EH (cell line): ENCODE data around the gene CDC20.

Experiments
- DNase-seq: peaks from one replicate; pipeline ENCODE4 v3.0.0-alpha.2; 2015; ENCODE audit warnings: low read depth

Gene CDC20

DNA sequence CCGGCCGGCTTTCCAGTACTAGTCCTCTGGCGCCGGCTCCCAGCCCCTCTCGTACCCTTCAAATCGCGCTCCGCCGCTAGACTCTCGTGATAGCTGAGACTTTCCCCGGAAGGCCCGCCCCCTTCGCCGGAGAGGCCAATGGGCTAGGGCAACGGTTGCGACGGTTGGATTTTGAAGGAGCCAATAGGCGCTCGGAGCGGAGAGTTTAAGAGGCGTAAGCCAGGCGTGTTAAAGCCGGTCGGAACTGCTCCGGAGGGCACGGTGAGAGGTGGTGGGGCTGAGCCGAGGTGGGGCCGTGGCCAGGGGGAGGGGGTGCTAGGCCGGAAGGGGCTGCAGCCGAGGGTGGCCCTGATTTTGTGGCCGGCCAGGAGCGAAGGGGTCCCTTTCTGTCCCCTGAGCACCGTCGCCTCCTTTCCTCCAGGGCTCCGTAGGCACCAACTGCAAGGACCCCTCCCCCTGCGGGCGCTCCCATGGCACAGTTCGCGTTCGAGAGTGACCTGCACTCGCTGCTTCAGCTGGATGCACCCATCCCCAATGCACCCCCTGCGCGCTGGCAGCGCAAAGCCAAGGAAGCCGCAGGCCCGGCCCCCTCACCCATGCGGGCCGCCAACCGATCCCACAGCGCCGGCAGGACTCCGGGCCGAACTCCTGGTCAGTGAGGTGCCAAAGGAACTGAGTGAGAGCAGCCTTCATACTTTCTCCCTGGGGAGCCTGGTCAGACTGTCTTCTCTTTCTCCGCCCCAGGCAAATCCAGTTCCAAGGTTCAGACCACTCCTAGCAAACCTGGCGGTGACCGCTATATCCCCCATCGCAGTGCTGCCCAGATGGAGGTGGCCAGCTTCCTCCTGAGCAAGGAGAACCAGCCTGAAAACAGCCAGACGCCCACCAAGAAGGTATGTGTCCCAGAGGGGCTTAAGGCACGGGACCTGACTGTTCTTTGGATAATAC is at the start of gene CDC20:
CDC20 (plus strand) TSS at position 236 of the 948 bp plus-strand sequence; CDS start at position 471, 235 bp downstream.
- DNase-seq: peak; percentile 97

GRCh38 chr1:43309405-43310025 is 49.3 kb upstream of the CDC20 start:
- DNase-seq: peak; percentile 32

DNA sequence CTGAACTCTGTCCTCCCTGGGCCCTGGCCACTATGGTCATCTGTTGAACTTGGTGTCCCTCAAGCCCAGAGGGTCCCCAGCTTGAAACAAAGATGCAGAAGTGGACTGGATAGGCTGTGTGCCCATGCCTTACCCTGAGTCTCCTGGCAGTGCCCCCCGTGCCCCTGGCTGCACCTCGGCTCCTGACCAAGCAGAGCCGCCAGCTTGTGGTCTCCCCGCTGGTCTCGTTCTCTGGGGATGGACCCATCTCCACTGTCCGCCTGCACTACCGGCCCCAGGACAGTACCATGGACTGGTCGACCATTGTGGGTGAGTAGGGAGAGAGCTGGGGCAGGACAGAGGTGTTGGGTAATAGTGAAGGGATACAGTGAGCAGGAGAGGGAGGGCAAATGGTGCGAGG is 47.3 kb upstream of the CDC20 start:
- no peak for DNase-seq

GRCh38 chr1:43312212-43312623 is 46.6 kb upstream of the CDC20 start:
- DNase-seq: no peak

- no peak for DNase-seq
Measured at GRCh38 chr1:43312663-43313515, 45.9 kb upstream of the CDC20 start.

DNA sequence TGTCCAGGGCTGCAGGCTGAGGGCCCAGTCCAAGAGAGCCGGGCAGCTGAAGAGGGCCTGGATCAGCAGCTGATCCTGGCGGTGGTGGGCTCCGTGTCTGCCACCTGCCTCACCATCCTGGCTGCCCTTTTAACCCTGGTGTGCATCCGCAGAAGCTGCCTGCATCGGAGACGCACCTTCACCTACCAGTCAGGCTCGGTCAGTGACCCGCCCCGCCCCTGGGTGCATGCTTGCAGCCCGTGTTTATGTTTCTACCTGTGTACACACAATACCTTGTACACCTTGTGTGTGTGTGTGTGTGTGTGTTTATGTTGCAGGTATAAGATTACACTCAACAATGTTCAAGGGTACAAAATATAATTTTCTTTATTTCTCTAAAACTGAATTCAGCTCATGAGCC is 45.0 kb upstream of the CDC20 start:
- DNase-seq: no peak

DNA sequence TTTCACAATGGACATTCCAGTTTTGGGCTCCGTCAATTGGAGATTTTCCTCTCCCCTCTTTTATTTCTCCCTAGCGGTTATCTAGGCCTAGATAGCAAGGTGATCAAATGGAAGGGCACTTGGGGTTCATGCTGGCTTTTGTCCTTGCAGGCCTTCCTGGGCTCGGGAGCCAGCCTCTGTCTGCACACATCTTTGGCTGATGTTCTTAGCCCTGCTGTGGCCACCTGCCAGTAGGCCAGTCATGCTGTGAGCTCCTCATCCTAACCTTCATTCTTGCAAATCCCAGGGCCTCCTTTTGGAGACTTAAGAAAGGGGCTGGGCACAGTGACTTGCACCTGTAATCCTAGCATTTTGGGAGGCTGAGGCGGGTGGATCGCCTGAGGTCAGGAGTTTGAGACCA is 44.5 kb upstream of the CDC20 start:
- DNase-seq: no peak

DNA sequence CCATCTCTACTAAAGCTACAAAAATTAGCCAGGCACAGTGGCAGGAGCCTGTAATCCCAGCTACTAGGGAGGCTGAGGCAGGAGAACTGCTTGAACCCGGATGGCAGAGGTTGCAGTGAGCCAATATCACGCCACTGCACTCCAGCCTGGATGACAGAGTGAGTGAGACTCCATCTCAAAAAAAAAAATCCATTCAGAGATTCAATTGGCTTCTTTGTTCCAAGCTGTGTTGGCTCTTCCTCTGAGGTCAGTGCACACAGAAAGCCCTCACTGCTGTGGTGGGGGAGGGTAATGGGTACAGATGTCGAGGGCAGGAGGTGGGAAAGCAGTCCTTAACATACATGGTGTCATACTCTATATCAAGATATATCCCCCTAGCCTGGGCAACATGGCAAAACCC is 43.3 kb upstream of the CDC20 start:
- DNase-seq: no peak

DNA sequence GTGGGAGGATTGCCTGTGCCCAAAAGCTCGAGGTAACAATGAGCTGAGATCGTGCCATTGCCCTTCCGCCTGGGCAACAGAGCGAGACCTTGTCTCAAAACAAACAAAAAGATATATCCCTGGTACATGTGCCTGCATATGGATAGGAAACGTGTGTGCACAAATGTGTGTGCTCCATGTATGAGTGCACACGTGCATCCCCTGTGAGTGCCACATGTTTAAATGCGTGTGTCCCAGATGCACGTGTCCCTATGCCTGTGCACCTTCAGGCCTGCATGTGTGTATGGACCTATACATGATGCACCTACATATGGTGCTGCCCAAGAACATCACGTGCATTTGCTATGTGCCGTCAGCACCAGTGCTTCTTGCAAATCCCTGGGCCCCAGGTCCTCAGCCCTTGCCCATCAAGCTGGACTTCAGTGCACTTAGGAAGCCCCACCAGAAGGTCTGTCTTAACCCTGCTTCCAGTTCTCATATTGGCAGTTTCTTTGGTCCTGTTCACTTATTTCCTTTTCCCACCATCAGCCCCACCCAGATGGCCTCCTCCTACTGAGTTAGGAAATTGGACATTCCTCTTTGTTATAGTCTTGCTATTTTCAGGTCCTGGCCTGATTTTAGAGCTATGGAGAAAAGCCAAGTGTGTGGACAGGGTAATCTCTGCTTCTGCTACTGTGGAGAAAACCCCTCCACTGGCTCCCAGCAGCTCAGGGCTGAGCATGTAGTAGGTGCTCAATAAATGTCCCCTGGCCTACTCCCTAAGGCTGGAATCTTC is 42.6 kb upstream of the CDC20 start:
- peak; percentile 13 for DNase-seq

DNA sequence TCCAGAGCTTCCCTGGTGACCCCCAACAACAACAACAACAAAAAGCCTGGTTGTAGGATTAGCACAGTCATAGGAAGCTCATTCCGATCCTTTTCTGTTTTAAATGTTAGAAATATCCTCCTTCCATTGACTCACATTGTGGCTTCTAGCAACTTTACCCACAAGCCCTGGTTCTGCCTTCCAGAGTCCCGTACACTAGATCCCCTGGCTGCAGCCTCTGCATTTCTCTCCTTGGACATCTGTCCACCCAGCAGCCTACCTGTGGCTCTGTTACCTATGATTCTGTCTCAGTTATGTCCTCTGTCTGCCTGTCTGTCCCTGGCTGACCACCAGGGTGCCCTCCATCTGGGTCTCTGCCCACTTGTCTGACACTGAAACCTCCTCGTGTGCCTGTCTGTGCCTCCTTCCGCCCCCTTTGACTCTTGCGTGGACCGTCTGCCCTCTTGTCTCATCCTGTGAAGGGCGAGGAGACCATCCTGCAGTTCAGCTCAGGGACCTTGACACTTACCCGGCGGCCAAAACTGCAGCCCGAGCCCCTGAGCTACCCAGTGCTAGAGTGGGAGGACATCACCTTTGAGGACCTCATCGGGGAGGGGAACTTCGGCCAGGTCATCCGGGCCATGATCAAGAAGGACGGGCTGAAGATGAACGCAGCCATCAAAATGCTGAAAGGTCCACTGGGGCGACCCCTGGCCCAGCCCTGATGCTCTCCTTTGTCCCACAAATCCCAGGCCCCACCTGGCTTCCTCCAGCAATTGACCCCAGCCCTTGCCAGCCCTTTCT is 41.9 kb upstream of the CDC20 start:
- no peak for DNase-seq

DNA sequence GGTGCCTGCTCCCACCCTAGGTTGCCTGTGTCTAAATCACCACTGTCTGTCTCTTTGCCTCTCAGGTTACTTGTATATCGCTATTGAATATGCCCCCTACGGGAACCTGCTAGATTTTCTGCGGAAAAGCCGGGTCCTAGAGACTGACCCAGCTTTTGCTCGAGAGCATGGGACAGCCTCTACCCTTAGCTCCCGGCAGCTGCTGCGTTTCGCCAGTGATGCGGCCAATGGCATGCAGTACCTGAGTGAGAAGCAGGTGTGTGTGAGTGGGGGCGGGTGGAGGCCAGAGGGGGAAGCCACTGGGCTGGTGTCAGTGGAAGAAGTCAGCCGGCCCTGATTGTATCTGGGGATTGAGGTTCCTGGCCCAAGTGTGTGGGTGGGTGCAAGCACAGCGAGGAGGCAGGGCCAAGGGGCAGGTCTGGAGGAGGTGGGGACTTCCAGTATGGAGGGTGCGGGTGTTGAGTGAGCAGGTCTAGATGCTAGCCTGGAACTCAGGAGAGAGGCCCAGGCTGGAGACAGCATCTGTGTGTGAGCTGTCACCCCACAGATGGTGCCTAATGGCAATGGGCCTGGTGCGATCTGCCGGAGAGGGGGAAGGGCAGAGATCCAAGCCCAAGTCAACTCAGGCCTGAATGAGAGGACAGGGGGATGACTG is 40.8 kb upstream of the CDC20 start:
- DNase-seq: peak; percentile 34

- no peak for DNase-seq
Measured at GRCh38 chr1:43318831-43319230, 40.0 kb upstream of the CDC20 start.

GRCh38 chr1:43319288-43319687 is 39.5 kb upstream of the CDC20 start:
- no peak for DNase-seq

- no peak for DNase-seq
Measured at GRCh38 chr1:43319766-43320165, 39.0 kb upstream of the CDC20 start.

DNA sequence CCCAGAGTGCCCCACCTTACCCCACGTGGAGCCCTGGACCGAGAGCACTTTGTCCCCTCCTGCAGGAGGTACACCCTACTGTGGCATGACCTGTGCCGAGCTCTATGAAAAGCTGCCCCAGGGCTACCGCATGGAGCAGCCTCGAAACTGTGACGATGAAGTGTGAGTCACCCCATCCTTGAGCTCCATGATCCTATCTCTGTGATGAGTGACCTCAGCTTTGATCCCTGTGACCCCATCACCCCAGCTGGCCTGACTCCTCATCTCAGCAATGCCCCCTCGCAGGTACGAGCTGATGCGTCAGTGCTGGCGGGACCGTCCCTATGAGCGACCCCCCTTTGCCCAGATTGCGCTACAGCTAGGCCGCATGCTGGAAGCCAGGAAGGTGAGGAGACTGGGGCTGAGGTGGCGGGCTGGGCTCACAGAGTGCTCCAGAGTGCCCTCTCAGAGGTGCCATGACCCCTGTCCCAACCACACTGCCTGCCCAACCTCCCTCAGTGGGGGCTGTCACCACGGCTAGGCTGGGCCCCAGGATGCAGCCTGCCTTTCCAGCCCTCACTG is 37.4 kb upstream of the CDC20 start:
- DNase-seq: no peak

DNA sequence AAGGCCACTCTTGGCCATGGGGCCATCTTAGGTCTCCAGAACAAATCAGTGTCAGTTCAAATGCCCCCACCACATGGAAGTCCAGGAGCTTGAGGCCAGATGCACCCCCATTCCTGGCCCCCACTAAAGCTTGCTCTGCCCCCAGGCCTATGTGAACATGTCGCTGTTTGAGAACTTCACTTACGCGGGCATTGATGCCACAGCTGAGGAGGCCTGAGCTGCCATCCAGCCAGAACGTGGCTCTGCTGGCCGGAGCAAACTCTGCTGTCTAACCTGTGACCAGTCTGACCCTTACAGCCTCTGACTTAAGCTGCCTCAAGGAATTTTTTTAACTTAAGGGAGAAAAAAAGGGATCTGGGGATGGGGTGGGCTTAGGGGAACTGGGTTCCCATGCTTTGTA is 36.3 kb upstream of the CDC20 start:
- DNase-seq: no peak

- no peak for DNase-seq
Measured at GRCh38 chr1:43324810-43325209, 34.0 kb upstream of the CDC20 start.

DNA sequence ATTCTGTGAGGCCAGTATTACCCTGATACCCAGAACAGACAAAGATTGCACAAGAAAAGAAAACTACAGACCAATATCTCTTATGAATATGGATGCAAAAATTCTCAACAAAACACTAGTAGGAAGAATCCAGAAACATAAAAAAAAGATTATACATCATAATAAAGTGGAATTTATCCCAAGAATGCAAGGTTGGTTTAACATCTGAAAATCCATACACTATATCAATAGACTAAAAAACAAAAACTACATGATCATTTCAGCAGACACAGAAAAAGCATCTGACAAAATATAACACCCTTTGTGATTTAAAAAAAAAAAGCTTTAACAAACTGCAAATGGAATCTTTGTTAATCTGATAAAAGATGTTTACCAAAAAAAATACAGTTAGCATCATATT is 33.4 kb upstream of the CDC20 start:
- DNase-seq: no peak

- DNase-seq: peak; percentile 47
Measured at GRCh38 chr1:43327549-43328292, 31.1 kb upstream of the CDC20 start.
